ENCODE data around the gene NHLRC1.

Gene NHLRC1

GRCh38 chr6:18101873-18102272 lies 20.6 kb downstream of the NHLRC1 start:
- Histone ChIP-seq H3K9me3 (ENCODE audit: insufficient read depth, low read depth, low read length) (0 out of 2 replicates have a peak, but pooled peaks cover under 1% of the 10 kb centered on the region), H3K4me1 (ENCODE audit: insufficient read depth, low read length) (no peaks in the 10 kb centered on the region), H3K9ac (ENCODE audit: low read depth, low read length) (no peak overlapping the region), H3K4me3 (ENCODE audit: low read length) (no peak overlapping the region), H3K36me3 (ENCODE audit: insufficient read depth, low read depth, low read length) (no peaks in the 10 kb centered on the region), H3K27me3 (ENCODE audit: insufficient read depth, low read length) (no peaks in the 10 kb centered on the region), H3K27ac (ENCODE audit: low read length) (no peak overlapping the region)

- H3K27ac ChIP-seq (ENCODE audit: low read length) = no peak overlapping the region
- H3K27me3 ChIP-seq (ENCODE audit: insufficient read depth, low read length) = no peaks in the 10 kb centered on the region
- no peak overlapping the region for H3K9ac ChIP-seq (ENCODE audit: low read depth, low read length)
- H3K4me3 ChIP-seq (ENCODE audit: low read length) = no peak overlapping the region
- no peaks in the 10 kb centered on the region for H3K4me1 ChIP-seq (ENCODE audit: insufficient read depth, low read length)
- H3K36me3 ChIP-seq (ENCODE audit: insufficient read depth, low read depth, low read length) = no peaks in the 10 kb centered on the region
- no peaks in the 10 kb centered on the region for H3K9me3 ChIP-seq (ENCODE audit: insufficient read depth, low read depth, low read length)
These were observed 21.2 kb downstream of the NHLRC1 start for GRCh38 chr6:18101271-18101670.

- no peak overlapping the region for H3K27ac ChIP-seq (ENCODE audit: low read length)
- no peak overlapping the region for H3K9ac ChIP-seq (ENCODE audit: low read depth, low read length)
- no peaks in the 10 kb centered on the region for H3K36me3 ChIP-seq (ENCODE audit: insufficient read depth, low read depth, low read length)
- no peaks in the 10 kb centered on the region for H3K9me3 ChIP-seq (ENCODE audit: insufficient read depth, low read depth, low read length)
- H3K4me3 ChIP-seq (ENCODE audit: low read length) = no peak overlapping the region
- H3K4me1 ChIP-seq (ENCODE audit: insufficient read depth, low read length) = no peaks in the 10 kb centered on the region
- no peaks in the 10 kb centered on the region for H3K27me3 ChIP-seq (ENCODE audit: insufficient read depth, low read length)
These were observed 22.2 kb downstream of the NHLRC1 start for GRCh38 chr6:18100296-18100695.

DNA sequence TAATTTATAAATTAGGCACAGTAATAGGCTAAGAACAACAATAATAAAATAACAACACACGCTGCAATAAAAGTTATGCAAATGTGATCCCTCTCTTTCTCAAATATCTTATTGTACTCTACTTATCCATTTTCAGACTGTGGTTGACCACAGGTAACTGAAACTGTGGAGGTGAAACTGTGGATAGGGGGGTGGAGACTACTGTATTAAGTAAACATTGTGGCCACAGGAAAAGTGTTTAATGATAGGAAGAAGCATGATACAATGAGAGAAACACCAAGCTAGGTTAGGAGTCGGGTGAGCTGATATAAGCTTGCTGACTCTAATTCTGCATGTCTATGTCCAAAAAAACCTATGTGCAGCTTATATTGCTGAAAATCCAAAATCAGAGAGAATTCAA lies 23.0 kb downstream of the NHLRC1 start:
- Histone ChIP-seq H3K4me1 (ENCODE audit: insufficient read depth, low read length) (no peaks in the 10 kb centered on the region), H3K9me3 (ENCODE audit: insufficient read depth, low read depth, low read length) (no peaks in the 10 kb centered on the region), H3K27me3 (ENCODE audit: insufficient read depth, low read length) (no peaks in the 10 kb centered on the region), H3K4me3 (ENCODE audit: low read length) (no peak overlapping the region), H3K36me3 (ENCODE audit: insufficient read depth, low read depth, low read length) (no peaks in the 10 kb centered on the region), H3K9ac (ENCODE audit: low read depth, low read length) (no peak overlapping the region), H3K27ac (ENCODE audit: low read length) (no peak overlapping the region)

DNA sequence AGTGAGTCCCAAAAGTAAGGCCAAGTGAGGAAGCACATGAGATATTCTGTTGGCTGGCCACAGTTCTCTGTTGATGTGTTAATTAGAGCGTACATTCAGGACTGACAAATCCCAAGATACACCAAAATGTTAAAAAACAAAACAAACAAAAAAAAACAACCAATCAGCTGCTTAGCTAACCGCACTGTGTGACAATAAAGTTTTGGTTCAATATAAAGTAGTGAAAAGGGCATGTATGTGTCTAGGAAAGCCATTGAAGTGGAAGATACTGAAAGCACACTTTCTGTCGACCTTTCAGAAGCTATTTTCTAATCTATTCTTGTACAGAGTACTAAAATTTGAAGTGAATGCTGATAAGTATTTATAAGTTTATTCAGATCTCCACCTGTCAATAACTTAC lies 26.1 kb downstream of the NHLRC1 start:
- no peaks in the 10 kb centered on the region for H3K9me3 ChIP-seq (ENCODE audit: insufficient read depth, low read depth, low read length)
- H3K27ac ChIP-seq (ENCODE audit: low read length) = no peak overlapping the region
- H3K9ac ChIP-seq (ENCODE audit: low read depth, low read length) = no peak overlapping the region
- no peak overlapping the region for H3K4me3 ChIP-seq (ENCODE audit: low read length)
- H3K27me3 ChIP-seq (ENCODE audit: insufficient read depth, low read length) = no peaks in the 10 kb centered on the region
- no peaks in the 10 kb centered on the region for H3K4me1 ChIP-seq (ENCODE audit: insufficient read depth, low read length)
- H3K36me3 ChIP-seq (ENCODE audit: insufficient read depth, low read depth, low read length) = no peaks in the 10 kb centered on the region

GRCh38 chr6:18091382-18091781 lies 31.1 kb downstream of the NHLRC1 start:
- Histone ChIP-seq H3K4me1 (ENCODE audit: insufficient read depth, low read length) (no peaks in the 10 kb centered on the region), H3K27me3 (ENCODE audit: insufficient read depth, low read length) (no peaks in the 10 kb centered on the region), H3K36me3 (ENCODE audit: insufficient read depth, low read depth, low read length) (no peaks in the 10 kb centered on the region), H3K9ac (ENCODE audit: low read depth, low read length) (no peak overlapping the region), H3K4me3 (ENCODE audit: low read length) (no peak overlapping the region), H3K27ac (ENCODE audit: low read length) (no peak overlapping the region), H3K9me3 (ENCODE audit: insufficient read depth, low read depth, low read length) (peaks cover 11% of the 10 kb centered on the region)

- Histone ChIP-seq H3K4me1 (ENCODE audit: insufficient read depth, low read length) (no peaks in the 10 kb centered on the region), H3K27me3 (ENCODE audit: insufficient read depth, low read length) (no peaks in the 10 kb centered on the region), H3K9me3 (ENCODE audit: insufficient read depth, low read depth, low read length) (peaks cover 11% of the 10 kb centered on the region), H3K9ac (ENCODE audit: low read depth, low read length) (no peak overlapping the region), H3K27ac (ENCODE audit: low read length) (no peak overlapping the region), H3K36me3 (ENCODE audit: insufficient read depth, low read depth, low read length) (no peaks in the 10 kb centered on the region), H3K4me3 (ENCODE audit: low read length) (no peak overlapping the region)
These were observed 32.1 kb downstream of the NHLRC1 start for GRCh38 chr6:18090349-18090786.

GRCh38 chr6:18088419-18089296 lies 33.8 kb downstream of the NHLRC1 start:
- no peaks in the 10 kb centered on the region for H3K27me3 ChIP-seq (ENCODE audit: insufficient read depth, low read length)
- H3K9me3 ChIP-seq (ENCODE audit: insufficient read depth, low read depth, low read length) = peaks cover 11% of the 10 kb centered on the region
- no peaks in the 10 kb centered on the region for H3K36me3 ChIP-seq (ENCODE audit: insufficient read depth, low read depth, low read length)
- no peaks in the 10 kb centered on the region for H3K4me1 ChIP-seq (ENCODE audit: insufficient read depth, low read length)
- H3K27ac ChIP-seq (ENCODE audit: low read length) = no peak overlapping the region
- H3K9ac ChIP-seq (ENCODE audit: low read depth, low read length) = no peak overlapping the region
- no peak overlapping the region for H3K4me3 ChIP-seq (ENCODE audit: low read length)

DNA sequence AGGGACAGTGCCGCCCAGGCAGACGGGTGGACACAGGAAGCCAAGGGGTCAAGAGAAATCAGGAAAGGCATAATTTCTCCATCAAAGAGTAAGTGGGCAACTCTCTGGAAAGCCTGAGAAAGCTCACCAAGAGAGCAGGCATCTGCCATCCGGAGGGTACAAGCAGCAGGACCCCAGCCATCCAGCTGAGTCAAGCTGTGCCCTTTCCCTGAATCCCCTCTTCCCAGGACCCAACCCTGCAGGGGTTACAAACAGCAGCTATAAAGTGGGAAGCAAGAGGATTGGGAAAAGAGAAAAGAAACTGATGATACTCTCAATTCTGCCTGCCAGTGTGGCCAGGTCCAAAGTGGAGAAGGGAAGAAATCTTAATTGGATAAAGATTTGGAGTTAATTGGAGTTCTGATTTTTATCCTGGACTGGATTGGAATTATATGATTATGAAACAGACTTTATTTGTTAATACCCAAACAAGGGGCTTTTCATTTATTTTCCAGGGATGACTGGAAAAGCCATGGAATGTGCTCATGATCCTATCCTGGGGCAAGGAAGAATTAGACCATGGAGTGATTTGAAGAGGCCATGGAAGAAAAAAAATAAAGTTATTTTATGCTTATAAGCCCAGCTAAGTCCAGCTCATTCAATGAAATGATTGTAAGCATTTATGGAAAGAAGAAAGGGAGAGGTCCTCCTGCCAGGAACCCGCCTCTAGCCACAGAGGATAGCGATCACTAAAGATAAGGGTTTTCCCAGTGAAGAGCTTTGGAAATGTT lies 34.9 kb downstream of the NHLRC1 start:
- Histone ChIP-seq H3K27ac (ENCODE audit: low read length) (no peak overlapping the region), H3K27me3 (ENCODE audit: insufficient read depth, low read length) (no peaks in the 10 kb centered on the region), H3K4me1 (ENCODE audit: insufficient read depth, low read length) (no peaks in the 10 kb centered on the region), H3K9me3 (ENCODE audit: insufficient read depth, low read depth, low read length) (peaks cover 11% of the 10 kb centered on the region), H3K4me3 (ENCODE audit: low read length) (no peak overlapping the region), H3K9ac (ENCODE audit: low read depth, low read length) (no peak overlapping the region; the same call in 1 of the 2 replicates), H3K36me3 (ENCODE audit: insufficient read depth, low read depth, low read length) (no peaks in the 10 kb centered on the region)

DNA sequence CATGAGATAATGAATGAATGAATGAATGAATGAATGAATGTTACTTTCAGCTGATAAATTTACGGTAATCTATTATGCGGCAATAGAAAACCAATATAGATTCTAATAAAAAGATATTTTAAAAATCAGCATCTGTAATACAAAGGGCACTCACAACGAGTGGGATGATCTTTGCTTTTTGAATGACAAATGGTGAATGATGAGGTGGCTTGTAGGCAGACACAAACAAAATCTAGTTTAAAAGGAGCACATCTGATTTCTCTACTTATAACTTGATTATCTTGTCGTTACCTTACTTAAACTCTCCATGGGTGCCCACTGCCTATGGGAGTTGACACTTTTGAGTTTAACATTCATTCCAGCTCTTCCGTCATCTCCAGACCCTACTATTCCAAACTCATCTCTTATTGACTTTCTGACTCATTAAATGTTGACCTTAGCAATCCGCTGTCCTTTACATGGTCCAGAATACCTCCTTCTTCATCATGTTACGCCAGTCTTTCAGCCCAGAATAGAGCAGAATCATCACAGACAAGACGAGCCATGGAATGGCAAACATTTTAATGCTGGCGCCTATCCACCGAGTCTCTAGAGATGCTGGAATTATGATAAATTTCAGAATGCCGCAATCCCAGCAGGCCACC lies 41.3 kb downstream of the NHLRC1 start:
- Histone ChIP-seq H3K36me3 (ENCODE audit: insufficient read depth, low read depth, low read length) (no peaks in the 10 kb centered on the region), H3K27ac (ENCODE audit: low read length) (no peak overlapping the region), H3K4me1 (ENCODE audit: insufficient read depth, low read length) (no peaks in the 10 kb centered on the region), H3K4me3 (ENCODE audit: low read length) (no peak overlapping the region), H3K9me3 (ENCODE audit: insufficient read depth, low read depth, low read length) (no peaks in the 10 kb centered on the region), H3K9ac (ENCODE audit: low read depth, low read length) (no peak overlapping the region), H3K27me3 (ENCODE audit: insufficient read depth, low read length) (no peaks in the 10 kb centered on the region)

DNA sequence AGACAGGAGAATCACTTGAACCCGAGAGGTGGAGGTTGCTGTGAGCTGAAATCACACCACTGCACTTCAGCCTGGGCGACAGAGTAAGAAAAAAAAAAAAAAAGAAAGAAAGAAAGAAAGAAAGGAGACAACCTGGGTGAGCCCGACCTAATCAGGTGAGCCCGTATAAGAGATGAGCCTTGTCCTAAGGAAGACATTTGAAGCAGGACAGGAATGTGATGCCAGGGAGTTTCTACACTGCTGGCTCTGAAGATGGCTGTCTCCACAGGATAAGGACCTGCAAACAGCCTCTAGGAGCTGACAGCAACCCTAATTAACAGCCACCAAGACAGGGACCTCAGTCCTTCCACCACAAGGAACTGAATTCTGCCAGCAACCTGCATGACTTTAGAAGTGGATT lies 41.9 kb downstream of the NHLRC1 start:
- no peak overlapping the region for H3K4me3 ChIP-seq (ENCODE audit: low read length)
- H3K4me1 ChIP-seq (ENCODE audit: insufficient read depth, low read length) = no peaks in the 10 kb centered on the region
- no peak overlapping the region for H3K27ac ChIP-seq (ENCODE audit: low read length)
- no peak overlapping the region for H3K9ac ChIP-seq (ENCODE audit: low read depth, low read length)
- H3K27me3 ChIP-seq (ENCODE audit: insufficient read depth, low read length) = no peaks in the 10 kb centered on the region
- no peaks in the 10 kb centered on the region for H3K9me3 ChIP-seq (ENCODE audit: insufficient read depth, low read depth, low read length)
- no peaks in the 10 kb centered on the region for H3K36me3 ChIP-seq (ENCODE audit: insufficient read depth, low read depth, low read length)

Data from iPS-20b (cell line).